Spleen (tissue), 7 donors: ENCODE results near the gene CACNB3.

Source experiments
- POLR2A ChIP-seq, 3 donors: fragments of 450-650 bp; IDR thresholded peaks; one replicate each; pipeline ENCODE4 v1.5.1; 2017; ENCODE audit warnings: antibody characterized with exemption in 3 of 3, mild to moderate bottlenecking in 1 of 3
- POLR2AphosphoS5 ChIP-seq, 3 donors: sonication (generic); formaldehyde crosslinking; IDR thresholded peaks; one replicate each; pipeline ENCODE4 v1.5.1; 2017; ENCODE audit warnings: antibody characterized with exemption in 3 of 3
- TF ChIP-seq, protein P1 (sequence below), 11 experiments: fragments of 200-600 bp in 7 of 11; fragments of 450-650 bp in 4 of 11; sonication (generic) in 4 of 11; IDR thresholded peaks in 8 of 11; conservative IDR thresholded peaks in 3 of 11; 1 replicate in 7 of 11; 2 replicates in 4 of 11; pipeline versions ENCODE4 v1.4.0 to v1.8.0; 2016 to 2021; ENCODE audit warnings: antibody characterized with exemption in 11 of 11, inconsistent platforms in 4 of 11, mild to moderate bottlenecking in 1 of 11
- donor health status: DM: no; HTN: no; CAD: no; lungs with moderate emphysema.
- donor health status: DM: no; HTN: no; CAD: no.
- donor health status: DM: no; HTN: no; CAD: no.

- TF ChIP-seq, protein P1, sequence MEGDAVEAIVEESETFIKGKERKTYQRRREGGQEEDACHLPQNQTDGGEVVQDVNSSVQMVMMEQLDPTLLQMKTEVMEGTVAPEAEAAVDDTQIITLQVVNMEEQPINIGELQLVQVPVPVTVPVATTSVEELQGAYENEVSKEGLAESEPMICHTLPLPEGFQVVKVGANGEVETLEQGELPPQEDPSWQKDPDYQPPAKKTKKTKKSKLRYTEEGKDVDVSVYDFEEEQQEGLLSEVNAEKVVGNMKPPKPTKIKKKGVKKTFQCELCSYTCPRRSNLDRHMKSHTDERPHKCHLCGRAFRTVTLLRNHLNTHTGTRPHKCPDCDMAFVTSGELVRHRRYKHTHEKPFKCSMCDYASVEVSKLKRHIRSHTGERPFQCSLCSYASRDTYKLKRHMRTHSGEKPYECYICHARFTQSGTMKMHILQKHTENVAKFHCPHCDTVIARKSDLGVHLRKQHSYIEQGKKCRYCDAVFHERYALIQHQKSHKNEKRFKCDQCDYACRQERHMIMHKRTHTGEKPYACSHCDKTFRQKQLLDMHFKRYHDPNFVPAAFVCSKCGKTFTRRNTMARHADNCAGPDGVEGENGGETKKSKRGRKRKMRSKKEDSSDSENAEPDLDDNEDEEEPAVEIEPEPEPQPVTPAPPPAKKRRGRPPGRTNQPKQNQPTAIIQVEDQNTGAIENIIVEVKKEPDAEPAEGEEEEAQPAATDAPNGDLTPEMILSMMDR (IDR thresholded peaks at IDR 0.05 in 8 of 11, conservative IDR thresholded peaks at IDR 0.05 in 3 of 11): no peak
- no peak for TF ChIP-seq POLR2AphosphoS5 (IDR thresholded peaks at IDR 0.05)
- no peak for TF ChIP-seq POLR2A (IDR thresholded peaks at IDR 0.05)
Observed at GRCh38 chr12:48858043-48858442, 39.7 kb downstream of the CACNB3 start.
